ENCODE data around the gene SIGLEC11. TPM values are rescaled to one million over a fixed set of nuclear protein-coding genes. Genes with fewer than 3 reads are reported as not detected.
A peak's percentile ranks its signal among the peaks of the same experiment; 100 is the strongest.

SIGLEC11 gene
- total RNA-seq, 1 donor from 2014 or later, result 0.27 TPM

GRCh38 chr19:49921871-49922795 lies 38.8 kb downstream of the SIGLEC11 start:
- no peak for TF ChIP-seq CTCF (conservative IDR thresholded peaks at IDR 0.05)
- H3K36me3 Mint-ChIP-seq, result peaks cover 9% of the 10 kb centered on the region

GRCh38 chr19:49920624-49921363 lies 40.2 kb downstream of the SIGLEC11 start:
- H3K4me3 Mint-ChIP-seq, result no peak overlapping the region
- DNase-seq (ENCODE audit: extremely low spot score, unreplicated experiment), result no peak
- H3K4me1 Mint-ChIP-seq (ENCODE audit: unreplicated experiment), result peaks cover 15% of the 10 kb centered on the region
- peak overlapping the region; percentile 72 for H3K27ac Mint-ChIP-seq
- H3K27me3 Mint-ChIP-seq, result no peaks in the 10 kb centered on the region
- no peak for TF ChIP-seq CTCF (conservative IDR thresholded peaks at IDR 0.05)
- no peaks in the 10 kb centered on the region for H3K9me3 Mint-ChIP-seq
- peaks cover 15% of the 10 kb centered on the region for H3K36me3 Mint-ChIP-seq

More at GRCh38 chr19:49921871-49922795, 38.8 kb downstream of the SIGLEC11 start:
- Mint-ChIP-seq H3K4me3 (no peak overlapping the region), H3K27ac (no peak overlapping the region), H3K9me3 (no peaks in the 10 kb centered on the region), H3K27me3 (no peaks in the 10 kb centered on the region), H3K4me1 (ENCODE audit: unreplicated experiment) (peaks cover 10% of the 10 kb centered on the region)
- DNase-seq (ENCODE audit: extremely low spot score, unreplicated experiment), result no peak

GRCh38 chr19:49918089-49918488 lies 42.9 kb downstream of the SIGLEC11 start:
- Mint-ChIP-seq H3K27ac (peak overlapping the region; percentile 39), H3K4me1 (ENCODE audit: unreplicated experiment) (peaks cover 26% of the 10 kb centered on the region), H3K9me3 (peaks cover 4% of the 10 kb centered on the region), H3K27me3 (no peaks in the 10 kb centered on the region), H3K36me3 (peaks cover 34% of the 10 kb centered on the region), H3K4me3 (no peak overlapping the region)
- no peak for DNase-seq (ENCODE audit: extremely low spot score, unreplicated experiment)
- TF ChIP-seq CTCF (conservative IDR thresholded peaks at IDR 0.05), result no peak

- DNase-seq (ENCODE audit: extremely low spot score, unreplicated experiment), result no peak
- Mint-ChIP-seq H3K27ac (peak overlapping the region; percentile 76), H3K4me1 (ENCODE audit: unreplicated experiment) (peaks cover 29% of the 10 kb centered on the region), H3K4me3 (peak overlapping the region; percentile 78), H3K36me3 (peaks cover 38% of the 10 kb centered on the region), H3K9me3 (peaks cover 4% of the 10 kb centered on the region), H3K27me3 (no peaks in the 10 kb centered on the region)
- TF ChIP-seq CTCF (conservative IDR thresholded peaks at IDR 0.05), result peak; percentile 52
Observed at GRCh38 chr19:49916839-49917733, 43.9 kb downstream of the SIGLEC11 start.

- H3K4me1 Mint-ChIP-seq (ENCODE audit: unreplicated experiment), result peaks cover 35% of the 10 kb centered on the region
- no peaks in the 10 kb centered on the region for H3K27me3 Mint-ChIP-seq
- no peak for DNase-seq (ENCODE audit: extremely low spot score, unreplicated experiment)
- no peak overlapping the region for H3K27ac Mint-ChIP-seq
- H3K9me3 Mint-ChIP-seq, result peaks cover 4% of the 10 kb centered on the region
- H3K4me3 Mint-ChIP-seq, result no peak overlapping the region
- peak; percentile 49 for TF ChIP-seq CTCF (conservative IDR thresholded peaks at IDR 0.05)
- peaks cover 39% of the 10 kb centered on the region for H3K36me3 Mint-ChIP-seq
Observed at GRCh38 chr19:49915271-49915670, 45.7 kb downstream of the SIGLEC11 start.

All from type B pancreatic cell (in vitro differentiated cells).